ENCODE results near the gene TSTD1.

DNA sequence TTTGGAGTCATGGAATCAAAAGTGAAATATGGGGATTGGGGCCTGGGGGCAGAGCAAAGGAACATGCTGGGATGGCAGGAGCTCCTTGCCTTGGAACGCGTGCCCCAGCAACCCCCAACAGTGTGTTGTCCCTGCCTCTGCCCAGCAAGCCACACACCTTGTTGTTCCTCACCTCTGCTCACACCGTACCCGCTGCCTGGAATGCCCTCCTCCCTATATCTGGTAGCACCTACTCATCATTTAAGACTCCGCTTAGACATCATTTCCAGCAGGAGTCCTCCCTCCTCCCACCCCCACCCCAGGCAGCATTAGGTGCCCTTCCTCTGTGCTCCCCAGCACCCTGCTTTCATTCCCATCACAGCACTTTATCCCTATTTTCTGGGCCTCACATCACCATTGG is 42.8 kb upstream of the TSTD1 start:
- TF ChIP-seq POLR2AphosphoS5 (IDR thresholded peaks at IDR 0.05; ENCODE audit: low read depth, low read length), result no peak
- TF ChIP-seq TAF1 (IDR thresholded peaks at IDR 0.05; ENCODE audit: borderline replicate concordance, low read depth, low read length), result no peak

Measured in GM12892 (cell line).